BJ (cell line): ENCODE measurements around the gene XPO6. TPM values are rescaled to one million over a fixed set of nuclear protein-coding genes. Genes with fewer than 3 reads are reported as not detected.

Experiments used
- CTCF ChIA-PET: fragments of 350-600 bp; formaldehyde crosslinking; extraction: SDS; loops from one replicate; lab custom pipeline; 2021; ENCODE audit warnings: antibody characterized with exemption, inconsistent platforms; lab: Yijun Ruan, JAX
- POLR2A ChIA-PET: fragments of 300-600 bp; sonication (Branson Sonifier 250); formaldehyde crosslinking; extraction: SDS; loops from one replicate; lab custom pipeline; 2021; ENCODE audit warnings: antibody characterized with exemption; lab: Charles Lee
- DNase-seq: peaks from one replicate; pipeline ENCODE4 v3.0.0-alpha.2; 2011; ENCODE audit warnings: low read depth
- H3K27me3 ChIP-seq: 2 replicates; pipeline ENCODE4 v1.6.0; 2011; ENCODE audit warnings: low read length; ENCODE audit not compliant: control insufficient read depth, insufficient read depth
- H3K36me3 ChIP-seq: 2 replicates; pipeline ENCODE4 v1.5.1; 2011; ENCODE audit warnings: low read length; ENCODE audit not compliant: control insufficient read depth, insufficient read depth
- H3K4me3 ChIP-seq: 2 replicates; pipeline ENCODE4 v1.5.1; 2011; ENCODE audit warnings: low read depth, mild to moderate bottlenecking, control low read depth, low read length
- polyA plus RNA-seq: library from polyadenylated mRNA; depleted of rRNA; stranded (reverse); fragments of >200 nt; gene quantifications from 2 replicates; pipeline ENCODE4 v1.2.3, GENCODE V29; 2011
- TF ChIP-seq, protein P1 (sequence below): IDR thresholded peaks from 2 replicates; pipeline ENCODE4 v1.5.1; 2011; ENCODE audit warnings: low read depth, mild to moderate bottlenecking, control low read depth, inconsistent platforms, low read length, moderate library complexity; ENCODE audit not compliant: insufficient read depth

Gene XPO6
- polyA plus RNA-seq, 1 experiment, result 239 TPM

DNA sequence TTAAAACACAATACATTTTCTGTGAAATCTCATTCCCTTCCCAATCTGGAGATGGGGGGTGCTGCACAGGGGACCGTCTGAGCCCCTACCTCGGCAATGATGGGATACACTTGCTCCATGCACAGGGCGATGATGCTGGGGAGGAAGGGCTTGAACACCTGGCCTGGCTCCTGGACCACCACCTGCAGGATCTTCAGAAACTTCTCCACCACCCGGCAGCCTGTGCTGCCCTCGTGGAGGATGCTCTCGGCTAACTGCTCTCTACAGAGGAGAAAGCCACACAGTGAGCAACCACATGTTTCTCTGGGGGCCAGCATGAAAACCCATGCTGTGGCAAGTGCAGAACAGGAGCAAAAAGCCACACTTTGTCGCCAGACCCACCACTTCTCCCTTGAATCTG, 105.8 kb downstream of the XPO6 start:
- ChIA-PET POLR2A (no interaction called here), CTCF (no interaction called here)
- TF ChIP-seq, protein P1, sequence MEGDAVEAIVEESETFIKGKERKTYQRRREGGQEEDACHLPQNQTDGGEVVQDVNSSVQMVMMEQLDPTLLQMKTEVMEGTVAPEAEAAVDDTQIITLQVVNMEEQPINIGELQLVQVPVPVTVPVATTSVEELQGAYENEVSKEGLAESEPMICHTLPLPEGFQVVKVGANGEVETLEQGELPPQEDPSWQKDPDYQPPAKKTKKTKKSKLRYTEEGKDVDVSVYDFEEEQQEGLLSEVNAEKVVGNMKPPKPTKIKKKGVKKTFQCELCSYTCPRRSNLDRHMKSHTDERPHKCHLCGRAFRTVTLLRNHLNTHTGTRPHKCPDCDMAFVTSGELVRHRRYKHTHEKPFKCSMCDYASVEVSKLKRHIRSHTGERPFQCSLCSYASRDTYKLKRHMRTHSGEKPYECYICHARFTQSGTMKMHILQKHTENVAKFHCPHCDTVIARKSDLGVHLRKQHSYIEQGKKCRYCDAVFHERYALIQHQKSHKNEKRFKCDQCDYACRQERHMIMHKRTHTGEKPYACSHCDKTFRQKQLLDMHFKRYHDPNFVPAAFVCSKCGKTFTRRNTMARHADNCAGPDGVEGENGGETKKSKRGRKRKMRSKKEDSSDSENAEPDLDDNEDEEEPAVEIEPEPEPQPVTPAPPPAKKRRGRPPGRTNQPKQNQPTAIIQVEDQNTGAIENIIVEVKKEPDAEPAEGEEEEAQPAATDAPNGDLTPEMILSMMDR, result no peak
- Histone ChIP-seq H3K36me3 (peaks cover 45% of the 10 kb centered on the region), H3K27me3 (no peaks in the 10 kb centered on the region), H3K4me3 (no peak overlapping the region)
- DNase-seq, result no peak

DNA sequence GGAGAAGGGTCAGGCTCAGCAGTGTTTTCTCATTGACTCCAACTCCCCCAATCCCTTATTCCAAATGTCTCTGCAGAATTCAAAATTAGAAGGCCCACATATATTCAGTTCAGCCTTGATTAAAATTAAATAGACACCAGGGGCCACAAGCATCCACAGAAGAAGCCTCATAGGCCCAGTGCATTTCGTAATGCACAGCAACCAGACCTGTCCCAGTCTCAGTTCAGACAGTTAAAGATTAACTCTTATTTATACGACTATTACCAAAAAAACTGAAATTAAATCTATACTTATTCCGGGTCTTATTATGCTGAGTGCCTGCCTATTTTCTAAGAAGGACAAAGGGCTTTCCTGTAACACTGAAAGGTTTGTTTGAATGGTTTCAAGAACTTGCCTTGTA, 106.5 kb downstream of the XPO6 start:
- no peak overlapping the region for H3K4me3 ChIP-seq
- no peak for DNase-seq
- ChIA-PET CTCF (no interaction called here), POLR2A (no interaction called here)
- H3K36me3 ChIP-seq, result peaks cover 52% of the 10 kb centered on the region
- H3K27me3 ChIP-seq, result no peaks in the 10 kb centered on the region
- TF ChIP-seq, protein P1, result no peak

DNA sequence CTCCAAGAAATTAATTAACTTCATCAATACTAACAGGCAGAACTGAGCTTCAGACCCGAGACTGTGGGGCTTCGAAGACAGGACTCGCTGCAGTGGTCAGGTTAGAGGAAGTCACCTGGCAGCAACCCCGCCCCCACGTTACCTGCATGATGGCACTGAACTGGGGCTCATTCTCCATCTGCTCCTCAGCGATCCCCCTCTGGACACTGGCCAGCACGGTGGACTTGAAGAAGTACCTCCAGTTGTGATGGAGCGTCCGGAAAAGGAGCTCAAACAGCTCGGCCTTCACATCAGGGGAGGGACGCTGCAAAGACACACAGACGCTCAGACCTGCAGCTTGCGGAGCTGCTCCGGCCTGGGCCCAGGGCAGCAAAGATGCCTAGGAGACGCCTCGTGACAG, 107.4 kb downstream of the XPO6 start:
- no peak overlapping the region for H3K4me3 ChIP-seq
- ChIA-PET CTCF (no interaction called here), POLR2A (no interaction called here)
- H3K27me3 ChIP-seq, result no peaks in the 10 kb centered on the region
- DNase-seq, result no peak
- H3K36me3 ChIP-seq, result peaks cover 54% of the 10 kb centered on the region
- TF ChIP-seq, protein P1, result no peak

DNA sequence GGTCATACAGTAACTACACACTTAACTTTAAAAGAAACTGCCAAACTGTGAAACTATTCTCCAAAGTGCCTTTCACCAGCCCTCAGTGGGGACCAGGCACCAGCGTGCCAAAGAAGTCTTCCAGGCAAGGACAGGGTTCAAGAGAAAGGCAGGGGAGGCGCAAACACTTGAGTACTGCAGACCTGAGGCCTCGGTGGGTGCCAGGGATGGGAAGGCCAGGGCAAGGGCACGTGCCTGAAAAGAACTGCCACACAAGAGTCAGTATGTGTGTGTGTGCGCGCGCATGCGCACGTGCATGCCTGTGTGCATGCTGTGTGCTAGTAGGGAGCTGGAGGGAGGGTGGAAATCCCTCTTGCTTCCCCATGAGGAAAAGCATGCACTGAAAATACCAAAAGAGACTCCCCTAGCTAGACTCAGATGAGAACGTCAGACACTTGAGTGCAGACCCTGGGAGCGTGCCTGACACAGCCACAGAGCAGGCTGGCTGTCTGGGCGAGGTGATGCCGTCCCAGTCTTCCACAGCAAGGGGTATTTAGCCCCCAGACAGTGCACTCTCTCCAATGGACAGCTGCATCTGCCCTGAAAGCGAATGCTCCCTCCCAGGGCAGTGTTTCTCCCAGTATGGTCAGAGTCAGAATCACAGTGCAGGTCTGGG, 108.1 kb downstream of the XPO6 start:
- CTCF ChIA-PET, result interaction anchor here (0.9 kb wide), 1 partner anchor 14 kb away, joined by 3 read pairs; no protein-coding TSS in a partner anchor
- POLR2A ChIA-PET, result no interaction called here
- Histone ChIP-seq H3K4me3 (no peak overlapping the region), H3K27me3 (no peaks in the 10 kb centered on the region), H3K36me3 (peaks cover 57% of the 10 kb centered on the region)
- no peak for DNase-seq
- TF ChIP-seq, protein P1, result no peak

DNA sequence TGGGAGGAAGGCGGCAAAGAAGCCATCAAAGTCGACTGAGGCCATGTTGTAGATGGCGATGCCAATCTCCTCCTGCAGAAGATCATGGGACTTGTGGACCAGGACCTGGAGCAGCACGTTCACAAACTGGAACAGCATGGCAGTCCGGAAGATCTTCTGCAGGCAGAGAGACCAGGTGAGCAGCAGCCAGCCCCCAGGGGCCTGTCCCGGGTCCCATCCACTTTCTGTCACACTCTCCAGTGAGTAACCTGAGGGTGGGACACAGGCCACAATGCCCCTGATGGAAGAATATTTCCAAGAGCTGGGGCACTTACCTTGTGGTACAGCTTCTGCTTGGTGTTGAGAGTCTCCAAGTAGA, 110.3 kb downstream of the XPO6 start:
- H3K36me3 ChIP-seq, result peaks cover 59% of the 10 kb centered on the region

More for the DNA sequence above, 110.3 kb downstream of the XPO6 start:
- CTCF ChIA-PET, result interaction anchor here (1.7 kb wide), 1 partner anchor 116 kb away, joined by 7 read pairs; no protein-coding TSS in a partner anchor
- Histone ChIP-seq H3K27me3 (no peaks in the 10 kb centered on the region), H3K4me3 (no peak overlapping the region)
- DNase-seq, result no peak
- POLR2A ChIA-PET, result no interaction called here
- TF ChIP-seq, protein P1, result no peak
